ENCODE results near the gene KCND3. TPM values are rescaled to one million over a fixed set of nuclear protein-coding genes. Genes with fewer than 3 reads are reported as not detected.

Gene KCND3
- 10 to 100 TPM in 1 of 3 donors, 1 to 10 TPM in 2; 2.8 to 12.4 (median 5.3) TPM for polyA plus RNA-seq

DNA sequence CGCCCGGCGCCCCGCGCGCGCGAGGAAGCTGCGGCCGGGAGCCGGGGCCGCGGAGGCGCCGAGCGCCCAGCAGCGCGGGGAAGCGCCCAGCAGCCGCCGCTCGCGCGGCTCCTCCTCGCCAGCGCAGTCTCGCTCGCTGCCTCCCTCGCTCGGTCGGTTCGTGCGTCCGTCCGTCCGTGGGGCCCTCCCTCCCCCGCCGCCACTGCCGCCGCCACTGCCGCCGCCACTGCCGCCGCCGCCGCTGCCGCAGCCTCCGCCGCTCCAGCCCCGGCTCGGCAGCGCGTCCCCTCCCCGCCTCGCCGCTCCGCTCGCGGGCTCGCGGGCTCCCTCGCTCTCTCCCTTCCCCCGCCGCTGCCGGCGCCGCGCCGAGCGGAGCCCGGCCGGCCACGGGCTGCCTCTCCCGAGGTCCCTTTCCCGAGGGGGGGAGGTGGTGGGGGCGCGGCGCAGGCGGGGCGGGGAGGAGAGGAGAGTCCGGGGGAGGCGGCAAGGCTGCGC lies at the start of gene KCND3:
Gene KCND3, minus strand, starts transcription at position 138 of the 495 bp plus-strand sequence.
- H3K27ac ChIP-seq (ENCODE audit: low read depth, low read length), result no peak within 1 kb of the TSS
- WGBS, 3 donors, result 0% methylated on average over 30 to 81 of the region's 83 CpGs

DNA sequence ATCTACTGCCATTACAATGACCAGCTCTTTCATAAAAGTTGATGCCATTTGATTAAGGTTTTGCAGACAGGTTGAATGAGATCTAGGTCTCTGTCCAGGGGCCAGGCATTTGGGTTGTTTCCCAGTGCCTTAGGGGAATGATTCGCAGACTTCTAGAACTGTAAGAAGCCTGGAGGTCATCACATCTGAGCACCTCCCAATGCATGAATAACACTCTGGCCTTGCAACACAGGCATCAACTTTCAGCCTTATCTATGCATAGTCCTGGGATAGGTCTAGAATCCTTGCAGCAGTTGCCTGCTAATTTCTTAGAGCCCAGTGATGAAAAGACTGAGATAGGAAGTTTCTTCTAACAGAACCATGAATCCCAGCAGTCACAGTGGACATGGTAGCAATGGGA lies 44.8 kb upstream of the KCND3 start:
- 81 to 93% (median 93%) methylated on average over 1 of the region's 1 CpG for WGBS, 3 donors
- H3K27ac ChIP-seq (ENCODE audit: low read depth, low read length), result no peak overlapping the region

DNA sequence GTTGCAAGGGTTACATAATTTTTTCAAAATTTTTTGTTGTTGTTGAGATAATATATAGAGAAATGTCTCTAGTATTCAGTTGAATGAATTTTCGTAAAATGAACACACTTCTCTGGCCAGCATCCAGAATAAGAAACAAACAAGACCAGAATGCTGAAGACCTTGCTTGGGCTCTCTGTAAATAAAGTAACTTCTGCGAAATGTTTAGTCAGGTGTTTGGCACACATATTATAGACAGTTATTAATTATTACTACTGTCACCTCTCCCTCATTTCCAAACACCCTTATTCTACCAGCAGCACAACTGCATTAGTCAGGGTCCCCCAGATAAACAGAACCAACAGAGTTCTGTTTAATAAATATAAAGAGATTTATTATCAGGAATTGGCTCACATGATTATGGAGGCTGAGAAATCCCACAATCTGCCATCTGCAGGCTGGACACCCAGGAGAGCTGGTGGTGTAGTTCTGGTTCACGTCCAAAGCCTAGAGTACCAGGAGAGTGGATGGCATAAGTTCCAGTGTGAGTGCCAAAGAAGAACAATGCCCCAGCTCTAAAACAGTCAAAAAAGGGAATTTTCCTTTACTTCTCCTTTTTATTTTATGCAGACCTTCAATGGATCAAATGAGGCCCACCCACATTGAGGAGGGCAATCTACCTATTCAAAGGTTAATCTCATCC lies 44.1 kb upstream of the KCND3 start:
- WGBS, 3 donors, result 33 to 82% (median 74%) methylated on average over 3 of the region's 3 CpGs
- H3K27ac ChIP-seq (ENCODE audit: low read depth, low read length), result no peak overlapping the region

DNA sequence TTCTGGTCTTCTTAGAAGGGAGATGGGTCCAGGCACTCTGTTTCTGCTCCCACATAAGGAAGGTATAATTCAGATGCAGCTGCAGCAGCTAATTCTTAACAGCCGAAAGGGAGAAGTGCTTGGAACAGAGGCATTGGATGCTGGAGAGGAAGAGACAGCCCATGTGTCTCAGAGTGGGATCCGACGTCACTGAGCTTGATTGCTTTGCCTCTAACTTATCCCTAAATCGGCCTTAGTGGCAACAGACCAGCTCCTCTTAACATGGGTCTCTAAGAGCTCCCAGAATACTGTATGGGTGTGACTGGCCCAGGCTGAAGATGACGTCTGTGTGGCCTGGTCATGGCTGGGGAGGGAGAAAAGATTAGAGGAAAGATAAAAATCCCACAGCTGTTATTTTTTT lies 40.7 kb upstream of the KCND3 start:
- no peak overlapping the region for H3K27ac ChIP-seq (ENCODE audit: low read depth, low read length)
- 48 to 66% (median 62%) methylated on average over 5 of the region's 5 CpGs for WGBS, 3 donors

DNA sequence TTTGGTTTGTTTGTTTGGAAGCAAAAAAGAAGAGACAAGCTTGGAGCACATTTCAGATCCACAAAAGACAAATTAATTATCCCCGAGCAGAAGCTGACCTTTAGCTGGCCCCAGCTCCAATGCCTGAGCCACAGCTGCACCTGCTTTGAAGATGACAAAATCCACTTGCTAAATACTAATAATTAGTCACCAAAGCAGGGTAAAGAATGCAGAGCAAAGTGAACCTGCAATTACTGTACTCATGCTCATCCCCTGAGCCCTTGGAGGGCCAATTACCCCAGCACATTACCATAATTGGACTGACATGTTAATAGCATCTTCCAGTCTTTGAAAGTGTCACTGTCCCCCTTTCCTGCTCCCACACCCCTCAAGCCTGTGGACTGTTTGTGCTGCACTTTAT lies 38.2 kb upstream of the KCND3 start:
- WGBS, 3 donors, result 57 to 69% (median 65%) methylated on average over 1 of the region's 1 CpG
- no peak overlapping the region for H3K27ac ChIP-seq (ENCODE audit: low read depth, low read length)

DNA sequence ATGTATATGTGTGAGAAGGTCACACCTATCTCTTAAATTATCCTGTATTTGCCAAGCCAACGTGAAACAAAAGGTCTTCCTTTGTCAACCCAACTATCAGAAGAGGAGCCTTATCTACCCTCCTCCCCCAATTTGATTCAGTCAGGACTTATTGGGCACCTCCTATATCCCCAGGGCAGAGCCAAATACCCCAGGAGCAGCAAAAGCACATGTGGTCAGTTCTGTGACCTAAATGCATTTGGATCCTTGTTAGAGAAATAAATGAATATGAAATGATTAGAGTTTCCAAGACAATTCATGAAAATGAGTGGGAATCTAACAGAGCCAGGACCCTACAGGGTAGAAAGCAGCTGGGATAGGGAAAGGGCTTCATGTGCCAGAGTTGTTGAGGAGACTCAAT lies 37.0 kb upstream of the KCND3 start:
- WGBS, 3 donors, result 24 to 62% (median 61%) methylated on average over 1 of the region's 1 CpG
- H3K27ac ChIP-seq (ENCODE audit: low read depth, low read length), result no peak overlapping the region

DNA sequence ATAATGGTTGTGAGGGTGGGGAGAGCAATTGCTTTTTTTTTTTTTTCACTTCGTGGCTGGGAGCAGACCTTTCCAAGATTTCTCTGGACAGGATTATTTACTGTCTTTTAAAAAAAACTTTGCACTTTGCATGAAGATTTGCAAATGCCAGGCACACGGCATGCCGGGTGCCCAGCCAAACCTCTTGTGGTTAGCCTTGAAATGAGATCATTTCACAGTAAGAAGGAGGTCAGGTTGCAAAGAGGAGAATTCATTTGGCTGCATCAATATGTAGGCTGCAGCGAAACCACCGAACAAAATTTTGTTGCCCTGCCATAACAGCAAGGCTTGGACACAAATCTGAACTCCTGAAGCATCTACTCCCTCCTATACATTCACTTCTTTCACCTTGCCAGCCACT lies 36.5 kb upstream of the KCND3 start:
- WGBS, 3 donors, result 53 to 57% (median 54%) methylated on average over 5 of the region's 5 CpGs
- no peak overlapping the region for H3K27ac ChIP-seq (ENCODE audit: low read depth, low read length)

DNA sequence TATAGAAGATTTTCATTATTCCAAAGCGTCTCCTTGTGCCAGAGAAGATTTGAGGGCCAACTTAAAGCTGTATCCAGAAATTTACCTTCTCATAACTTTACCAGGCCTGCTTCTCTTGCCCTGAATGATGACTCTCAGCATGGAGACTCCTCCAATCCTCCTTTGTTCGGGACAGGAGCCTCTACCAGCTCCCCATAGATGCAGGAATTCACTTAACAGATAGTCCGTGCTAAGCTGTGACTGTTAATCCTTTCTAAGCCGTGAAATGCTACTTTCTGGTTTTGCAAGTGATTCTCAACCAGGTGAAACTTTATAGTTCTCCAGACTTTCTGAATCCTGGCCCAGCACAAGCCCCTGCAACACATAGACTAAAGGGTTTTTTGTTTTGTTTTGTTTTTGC lies 31.8 kb upstream of the KCND3 start:
- 62 to 77% (median 77%) methylated on average over 4 of the region's 4 CpGs for WGBS, 3 donors

DNA sequence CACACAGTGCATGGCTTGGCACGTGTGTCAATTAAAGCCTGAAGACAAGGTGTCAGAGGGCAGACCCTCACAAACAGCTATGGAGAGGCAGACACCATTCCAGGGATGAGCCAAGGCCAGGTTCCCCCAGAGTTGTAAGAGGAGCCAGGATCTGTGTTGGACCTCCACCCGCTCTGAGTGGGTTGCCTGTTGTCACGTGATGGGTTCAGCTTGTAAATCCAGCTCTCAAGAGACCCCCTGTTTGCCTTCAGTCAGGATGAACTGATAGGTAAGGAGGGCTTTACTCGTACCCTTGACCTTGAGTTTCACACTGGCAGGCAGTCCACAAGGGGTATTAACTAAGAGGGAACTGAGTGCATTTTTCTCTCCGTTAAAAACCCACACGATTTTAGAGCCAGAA lies 27.7 kb upstream of the KCND3 start:
- 64 to 79% (median 65%) methylated on average over 6 of the region's 6 CpGs for WGBS, 3 donors
- H3K27ac ChIP-seq (ENCODE audit: low read depth, low read length), result no peak overlapping the region

More for the DNA sequence above, 31.8 kb upstream of the KCND3 start:
- H3K27ac ChIP-seq (ENCODE audit: low read depth, low read length), result no peak overlapping the region

DNA sequence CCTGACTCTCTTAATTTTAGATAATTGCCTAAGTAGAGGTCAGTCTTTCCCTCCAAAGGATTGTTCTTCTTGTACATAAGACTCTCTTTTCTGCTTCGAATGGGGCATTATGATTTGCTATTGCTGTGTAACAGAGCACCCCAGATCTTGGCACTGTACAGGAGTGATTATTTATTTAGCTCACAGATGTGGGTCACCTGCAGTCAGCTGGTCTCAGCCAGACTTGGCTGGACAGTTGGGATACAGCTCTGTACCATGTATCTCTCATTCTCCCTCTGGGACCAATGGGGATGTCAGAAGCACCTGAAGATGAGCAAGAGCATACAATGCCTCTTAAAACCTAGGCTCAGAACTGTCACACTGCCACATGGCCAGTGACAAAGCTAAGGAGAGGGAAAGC lies 23.4 kb upstream of the KCND3 start:
- H3K27ac ChIP-seq (ENCODE audit: low read depth, low read length), result no peak overlapping the region
- 73 to 88% (median 74%) methylated on average over 1 of the region's 1 CpG for WGBS, 3 donors

DNA sequence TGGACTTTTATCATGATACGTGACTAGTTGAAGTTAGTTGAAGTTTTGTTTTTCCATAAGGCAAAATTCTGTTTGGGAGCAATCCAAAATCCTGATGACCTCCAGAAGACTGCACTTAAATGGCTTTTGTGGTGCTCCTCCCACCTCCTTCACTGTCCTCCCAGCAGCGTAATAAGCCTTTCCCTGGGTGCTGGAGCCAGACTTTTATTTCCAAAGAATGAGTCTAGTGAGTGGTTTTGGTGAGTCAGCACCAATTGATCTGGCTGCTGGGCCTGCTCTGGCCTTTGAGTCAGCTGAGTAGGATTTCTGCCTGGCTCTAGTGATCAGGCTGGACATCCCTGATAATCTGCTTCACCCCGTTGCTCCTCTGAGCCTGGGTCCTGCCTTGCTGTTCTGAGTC lies 21.7 kb upstream of the KCND3 start:
- H3K27ac ChIP-seq (ENCODE audit: low read depth, low read length), result no peak overlapping the region
- 48 to 69% (median 57%) methylated on average over 3 of the region's 3 CpGs for WGBS, 3 donors

DNA sequence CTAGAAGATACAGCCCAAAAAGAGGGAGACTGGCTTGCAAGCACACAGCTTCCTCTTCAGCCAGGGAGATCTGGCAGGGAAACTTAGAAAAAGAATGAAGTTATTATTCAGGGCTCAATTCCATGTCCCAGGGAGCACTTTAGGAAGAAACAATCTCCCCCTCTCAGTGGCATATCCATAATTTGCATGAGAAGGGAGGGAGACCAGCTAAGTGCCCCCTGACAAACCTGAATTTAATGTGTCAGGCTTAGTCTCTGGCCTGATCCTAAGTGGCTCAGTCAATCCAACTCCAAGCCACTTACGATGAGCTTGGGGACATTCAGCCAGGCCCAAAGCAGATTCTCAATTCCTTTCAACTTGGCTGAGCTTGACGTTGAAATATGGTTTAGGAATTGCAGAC lies 17.7 kb upstream of the KCND3 start:
- WGBS, 3 donors, result 62 to 72% (median 72%) methylated on average over 2 of the region's 2 CpGs
- no peak overlapping the region for H3K27ac ChIP-seq (ENCODE audit: low read depth, low read length)

DNA sequence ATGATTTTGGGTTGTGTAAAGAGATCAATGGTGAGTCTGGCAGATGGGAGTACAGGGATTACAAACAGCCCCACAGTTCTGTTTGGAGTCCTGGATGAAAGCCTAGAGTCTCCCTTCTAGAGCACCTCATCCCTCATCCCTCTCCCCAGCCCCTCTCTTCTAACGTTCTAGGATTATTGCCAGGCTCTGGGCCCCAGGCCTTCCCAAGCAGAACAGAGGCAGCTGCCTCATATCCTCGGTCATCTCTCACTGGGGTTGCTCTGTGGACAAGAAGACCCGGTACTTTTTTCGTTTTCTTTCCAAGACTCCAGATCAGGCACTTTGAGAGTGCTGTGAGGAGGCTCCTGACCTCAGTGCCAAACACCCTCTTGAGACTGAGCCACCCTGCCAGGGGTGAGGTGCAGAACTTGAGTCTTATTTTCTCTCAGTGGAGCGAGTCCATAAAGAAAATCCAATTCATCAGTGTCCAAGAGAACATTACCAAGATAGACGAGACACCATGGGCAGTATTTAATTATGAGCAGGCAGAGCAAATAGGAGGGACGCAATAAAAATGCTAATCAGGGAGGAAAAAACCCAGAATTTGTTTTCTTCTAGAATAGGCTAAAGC lies 17.1 kb upstream of the KCND3 start:
- no peak overlapping the region for H3K27ac ChIP-seq (ENCODE audit: low read depth, low read length)
- WGBS, 3 donors, result 62 to 70% (median 62%) methylated on average over 7 of the region's 7 CpGs

DNA sequence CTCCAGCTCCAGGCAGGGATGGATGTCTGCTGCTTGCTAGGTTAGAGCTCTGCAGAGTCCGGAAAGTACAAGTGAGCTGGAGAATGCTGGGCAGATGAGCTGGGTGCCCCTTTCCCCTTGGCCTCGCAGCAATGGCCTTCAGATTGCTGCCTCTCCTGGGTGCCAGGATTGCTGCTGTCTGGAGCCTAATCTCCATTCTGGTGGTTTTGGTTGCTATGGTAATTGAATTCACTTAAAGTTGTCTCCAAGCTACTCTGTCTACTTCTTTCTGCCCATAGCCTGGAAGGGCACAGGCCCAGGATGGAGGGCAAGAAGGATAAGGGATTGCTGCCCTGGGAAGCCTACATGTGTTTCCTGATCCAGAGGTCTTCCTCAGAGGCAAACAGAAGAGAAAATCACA lies 14.6 kb upstream of the KCND3 start:
- WGBS, 3 donors, result 64 to 91% (median 87%) methylated on average over 2 of the region's 2 CpGs
- H3K27ac ChIP-seq (ENCODE audit: low read depth, low read length), result no peak overlapping the region

DNA sequence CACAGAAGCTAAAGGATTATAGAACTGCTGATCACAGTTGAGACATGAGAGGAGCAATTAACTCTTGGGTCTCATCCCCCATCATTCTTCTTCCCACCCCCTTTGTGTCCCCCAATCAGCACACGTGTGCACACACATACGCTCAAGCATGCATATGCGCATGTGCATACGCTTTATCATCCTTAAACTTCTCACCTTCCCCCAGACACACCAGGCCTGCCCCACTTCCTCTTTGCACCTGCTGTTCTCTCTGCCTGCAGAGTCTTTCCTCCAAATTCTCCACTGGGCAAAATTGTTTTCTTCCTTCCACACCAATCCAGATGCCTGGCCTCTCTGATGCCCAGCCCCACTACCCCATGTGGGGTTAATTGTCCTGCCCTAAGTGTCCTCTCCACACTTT lies 13.0 kb upstream of the KCND3 start:
- H3K27ac ChIP-seq (ENCODE audit: low read depth, low read length), result no peak overlapping the region
- 76 to 79% (median 77%) methylated on average over 4 of the region's 4 CpGs for WGBS, 3 donors

DNA sequence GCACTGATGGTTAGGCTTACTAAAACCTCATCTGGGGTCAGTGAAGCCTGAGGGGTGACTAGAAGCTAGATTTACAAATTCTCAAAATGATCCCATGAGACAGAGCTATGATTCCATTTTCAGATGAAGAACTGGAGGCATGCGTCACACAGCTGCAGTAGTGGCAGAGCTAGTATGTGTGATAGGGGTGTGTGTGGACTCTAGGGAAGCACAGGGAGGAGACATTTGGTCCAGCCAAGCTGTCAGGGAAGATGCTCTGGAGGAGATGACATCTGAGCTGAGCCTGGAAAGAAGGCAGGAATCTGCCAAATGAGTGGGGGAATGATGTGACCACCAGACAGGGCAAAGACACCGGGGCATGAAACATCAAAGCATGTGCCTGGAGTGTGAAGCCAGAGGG lies 12.0 kb upstream of the KCND3 start:
- H3K27ac ChIP-seq (ENCODE audit: low read depth, low read length), result no peak overlapping the region
- WGBS, 3 donors, result 57 to 78% (median 72%) methylated on average over 2 of the region's 2 CpGs

DNA sequence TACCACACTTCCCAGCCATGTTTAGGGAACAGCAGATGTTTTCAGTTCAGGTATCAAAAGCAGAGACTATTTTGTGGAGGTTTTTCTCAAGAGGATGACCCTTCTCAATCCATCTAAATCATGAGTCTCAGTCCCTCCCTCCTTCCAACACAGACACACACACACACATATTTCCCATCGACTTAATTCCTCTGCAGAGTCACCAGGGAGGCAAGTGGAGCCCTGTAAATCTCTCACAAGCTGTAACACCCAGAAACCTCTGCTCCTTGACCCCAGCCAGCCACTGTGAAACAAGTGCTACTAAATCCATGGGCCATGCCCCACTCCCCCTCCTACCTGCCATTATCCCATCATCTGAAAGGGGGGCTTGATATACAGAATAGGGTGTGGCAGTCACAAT lies 10.6 kb upstream of the KCND3 start:
- H3K27ac ChIP-seq (ENCODE audit: low read depth, low read length), result no peak overlapping the region
- WGBS, 3 donors, result 40 to 53% (median 43%) methylated on average over 1 of the region's 1 CpG

DNA sequence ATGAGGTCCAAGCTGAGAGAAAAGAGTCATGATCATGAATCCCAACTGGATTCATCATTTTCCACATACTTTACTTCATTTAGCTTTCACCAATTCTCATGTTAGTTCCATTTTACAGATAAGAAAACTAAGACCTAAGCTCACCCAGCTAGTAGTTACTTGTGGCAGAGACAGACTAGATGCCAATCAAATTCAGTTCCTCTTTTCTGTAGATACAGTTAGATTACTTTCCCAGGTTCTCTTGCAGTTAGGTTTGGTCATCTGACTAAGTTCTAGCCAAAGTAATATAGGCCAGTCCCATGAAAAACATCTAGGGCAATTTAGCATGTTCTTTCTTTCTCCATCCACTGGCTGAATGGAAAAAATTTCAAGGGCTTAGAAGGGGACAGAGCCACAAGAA lies 8.9 kb upstream of the KCND3 start:
- no peak overlapping the region for H3K27ac ChIP-seq (ENCODE audit: low read depth, low read length)

DNA sequence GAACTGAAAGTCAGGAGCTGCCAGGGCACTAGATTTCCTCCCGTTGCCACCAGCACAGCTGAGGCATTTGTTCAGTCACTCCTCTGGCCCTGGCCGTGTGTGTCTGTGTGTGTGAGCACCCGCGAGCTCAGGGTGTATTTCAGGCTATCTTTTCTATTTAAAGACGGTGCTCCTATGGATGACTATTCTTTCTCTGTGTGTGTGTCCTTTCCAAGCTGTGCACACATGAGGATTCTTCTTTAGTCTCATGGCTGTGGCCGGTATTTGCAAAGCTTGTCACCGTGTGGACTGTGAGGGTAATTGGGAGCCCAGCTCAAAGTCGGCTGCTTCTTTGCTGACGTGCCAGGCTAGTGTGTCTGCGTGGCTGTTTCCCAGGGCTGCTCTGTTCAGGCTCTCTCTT lies 3.0 kb upstream of the KCND3 start:
- no peak overlapping the region for H3K27ac ChIP-seq (ENCODE audit: low read depth, low read length)
- WGBS, 3 donors, result 67 to 86% (median 84%) methylated on average over 10 of the region's 10 CpGs
